ACC112 (cell line): Measurements from ENCODE around the gene GMEB2.
"Not testable (repeated sequence)": the region's sequence is repeated elsewhere in the genome, so short reads cannot be mapped to it uniquely, and the experiment has no call there.

Experiments
- H2AFZ ChIP-seq: fragments of 200-600 bp; sonication (generic); one replicate; pipeline ENCODE4 v1.6.0; 2017; ENCODE audit warnings: antibody characterized with exemption, low read length; ENCODE audit not compliant: unreplicated experiment
- H3K27ac ChIP-seq: fragments of 200-600 bp; sonication (generic); 2 replicates; pipeline ENCODE4 v1.5.1; 2014; ENCODE audit warnings: low read depth, mild to moderate bottlenecking, antibody characterized with exemption, low read length, moderate library complexity
- H3K27me3 ChIP-seq: fragments of 200-600 bp; sonication (generic); 2 replicates; pipeline ENCODE4 v1.6.1; 2014; ENCODE audit warnings: mild to moderate bottlenecking, antibody characterized with exemption, low read length, moderate library complexity, mixed read lengths; ENCODE audit not compliant: insufficient read depth
- H3K36me3 ChIP-seq: fragments of 200-600 bp; sonication (generic); 2 replicates; pipeline ENCODE4 v1.6.1; 2016; ENCODE audit warnings: mild to moderate bottlenecking, antibody characterized with exemption, low read length, moderate library complexity, mixed read lengths; ENCODE audit not compliant: insufficient read depth
- H3K4me1 ChIP-seq: fragments of 200-600 bp; sonication (generic); one replicate; pipeline ENCODE4 v1.6.1; 2016; ENCODE audit warnings: low read length, mixed read lengths; ENCODE audit not compliant: insufficient read depth, unreplicated experiment, control insufficient read depth
- H3K4me3 ChIP-seq: fragments of 200-600 bp; sonication (generic); 2 replicates; pipeline ENCODE4 v1.5.1; 2014; ENCODE audit warnings: mild to moderate bottlenecking, low read depth, low read length
- H3K79me2 ChIP-seq: fragments of 200-600 bp; sonication (generic); one replicate; pipeline ENCODE4 v1.6.0; 2016; ENCODE audit warnings: low read length; ENCODE audit not compliant: control insufficient read depth, unreplicated experiment, insufficient read depth

GMEB2 gene

DNA sequence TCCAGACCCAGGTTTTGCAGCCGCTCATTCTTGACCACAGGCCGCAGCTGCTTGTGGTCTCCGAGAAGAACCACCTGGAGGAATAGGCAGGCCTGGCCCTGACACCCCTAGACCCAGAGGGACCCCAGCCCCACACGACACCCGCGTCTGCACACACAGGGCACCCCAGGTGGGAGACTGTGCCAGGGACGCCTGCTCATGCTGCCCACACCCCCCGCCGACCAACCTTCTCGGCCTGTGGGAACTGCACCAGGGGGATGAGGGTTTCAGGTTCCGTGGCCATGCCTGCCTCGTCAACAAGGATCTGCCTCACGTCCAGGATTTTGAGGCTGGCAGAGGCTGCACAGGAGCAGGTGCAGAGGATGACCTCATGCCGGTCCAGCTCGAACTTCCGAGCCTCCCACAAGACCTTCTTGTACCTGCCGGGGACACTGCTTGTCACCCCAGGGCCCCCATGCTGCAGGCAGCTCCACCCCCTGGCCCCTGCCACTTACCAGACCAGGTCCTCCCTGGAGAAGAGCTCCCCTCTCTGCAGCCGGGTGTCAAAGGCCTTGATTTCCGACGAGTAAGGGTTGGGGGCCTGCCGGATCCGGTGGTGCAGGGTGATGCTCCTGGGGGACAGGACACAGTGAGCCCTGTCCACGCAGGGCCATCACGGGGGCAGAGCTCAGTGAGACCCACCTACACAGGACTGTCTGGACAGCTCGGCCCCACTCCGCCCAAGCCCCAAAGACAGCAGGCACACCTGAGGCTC is 65.9 kb downstream of the GMEB2 start:
- no peak overlapping the region for H3K4me3 ChIP-seq
- H2AFZ ChIP-seq = no peak overlapping the region
- no peaks in the 10 kb centered on the region for H3K27me3 ChIP-seq
- peaks cover 53% of the 10 kb centered on the region for H3K36me3 ChIP-seq
- no peaks in the 10 kb centered on the region for H3K4me1 ChIP-seq
- H3K79me2 ChIP-seq = no peaks in the 10 kb centered on the region
- no peak overlapping the region for H3K27ac ChIP-seq

DNA sequence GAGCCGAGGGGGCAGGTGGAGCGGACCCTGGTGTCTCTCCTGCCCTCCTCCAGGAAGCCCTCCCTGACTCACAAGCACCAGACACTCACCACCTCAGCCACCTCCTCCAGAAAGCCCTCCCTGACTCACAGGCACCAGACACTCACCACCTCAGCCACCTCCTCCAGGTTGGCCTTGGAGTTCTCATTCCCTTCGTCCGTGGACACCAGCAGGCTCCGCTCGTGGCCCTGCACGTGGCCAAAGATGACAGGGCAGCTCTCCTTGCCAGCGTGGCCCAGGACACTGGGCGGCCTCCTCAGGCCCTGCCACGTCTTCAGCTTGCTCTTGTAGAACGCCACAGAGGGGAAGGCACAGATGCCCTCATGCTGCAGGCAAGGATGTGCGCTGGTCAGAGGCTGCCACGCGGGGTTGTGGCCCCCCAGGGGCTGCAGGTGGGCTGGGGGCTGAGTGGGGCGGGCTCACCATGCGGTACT is 66.5 kb downstream of the GMEB2 start:
- no peaks in the 10 kb centered on the region for H3K79me2 ChIP-seq
- peaks cover 50% of the 10 kb centered on the region for H3K36me3 ChIP-seq
- H2AFZ ChIP-seq = no peak overlapping the region
- no peaks in the 10 kb centered on the region for H3K4me1 ChIP-seq
- H3K27ac ChIP-seq = no peak overlapping the region
- H3K4me3 ChIP-seq = no peak overlapping the region
- no peaks in the 10 kb centered on the region for H3K27me3 ChIP-seq

DNA sequence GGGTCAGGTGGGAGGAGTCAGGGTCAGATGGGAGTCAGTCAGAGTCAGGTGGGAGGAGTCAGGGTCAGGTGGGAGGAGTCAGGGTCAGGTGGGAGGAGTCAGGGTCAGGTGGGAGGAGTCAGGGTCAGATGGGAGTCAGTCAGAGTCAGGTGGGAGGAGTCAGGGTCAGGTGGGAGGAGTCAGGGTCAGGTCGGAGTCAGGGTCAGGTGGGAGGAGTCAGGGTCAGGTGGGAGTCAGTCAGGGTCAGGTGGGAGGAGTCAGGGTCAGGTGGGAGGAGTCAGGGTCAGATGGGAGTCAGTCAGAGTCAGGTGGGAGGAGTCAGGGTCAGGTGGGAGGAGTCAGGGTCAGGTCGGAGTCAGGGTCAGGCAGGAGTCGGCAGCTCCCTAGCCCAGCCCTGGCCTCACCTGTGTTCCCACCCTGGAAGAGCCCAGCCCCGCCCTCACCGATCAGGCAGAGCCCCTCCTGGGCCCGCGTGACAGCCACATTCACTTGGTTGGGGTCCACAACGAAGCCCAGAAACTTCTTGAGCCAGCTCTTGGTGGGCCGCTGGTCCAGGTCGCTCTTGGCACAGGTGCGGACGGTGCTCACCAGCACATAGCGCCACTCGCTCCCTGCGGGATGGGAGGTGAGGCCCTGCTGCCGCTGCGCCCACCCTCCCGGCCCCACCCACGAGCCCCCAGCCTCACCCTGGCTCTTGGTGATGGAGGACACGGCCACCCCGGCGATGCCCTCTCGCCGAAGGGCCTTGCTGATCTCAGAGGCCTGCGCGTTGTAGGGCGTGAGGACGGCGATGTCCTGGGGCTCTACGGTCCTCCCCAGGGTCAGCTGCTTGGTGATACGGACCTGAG is 67.2 kb downstream of the GMEB2 start:
- H3K4me3 ChIP-seq, H3K27me3 ChIP-seq, H3K27ac ChIP-seq, H3K79me2 ChIP-seq, H2AFZ ChIP-seq, H3K4me1 ChIP-seq: not testable (repeated sequence)
- peaks cover 45% of the 10 kb centered on the region for H3K36me3 ChIP-seq

DNA sequence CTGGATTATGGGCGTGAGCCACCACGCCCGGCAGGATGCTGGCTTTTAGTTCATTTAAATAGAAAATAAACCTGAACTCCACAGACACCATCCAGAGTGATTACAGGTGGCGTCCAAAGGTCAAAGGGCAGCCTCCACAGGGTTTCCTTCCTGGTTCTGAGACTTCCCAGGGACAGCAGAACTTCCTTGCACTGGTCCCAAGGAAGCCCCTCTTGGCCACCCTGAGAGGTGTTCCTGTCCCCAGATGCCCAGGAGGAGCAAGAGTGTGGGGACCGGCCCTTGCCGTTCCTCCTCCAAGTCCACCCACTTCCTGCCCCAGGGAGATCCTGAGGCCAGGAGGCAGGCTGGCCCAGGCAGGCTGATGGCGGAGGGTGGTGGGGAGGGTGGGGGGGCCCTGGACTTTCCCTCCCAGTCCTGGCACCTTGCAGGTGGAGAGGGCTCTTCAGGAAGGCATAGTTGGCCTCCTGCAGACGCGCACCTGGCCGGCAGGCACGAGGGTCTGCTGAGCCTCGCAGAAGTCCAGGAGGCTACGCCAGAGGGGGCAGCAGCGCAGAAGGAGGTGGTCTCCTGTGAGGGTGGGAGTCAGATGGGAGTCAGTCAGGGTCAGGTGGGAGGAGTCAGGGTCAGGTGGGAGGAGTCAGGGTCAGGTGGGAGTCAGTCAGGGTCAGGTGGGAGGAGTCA is 68.0 kb downstream of the GMEB2 start:
- H2AFZ ChIP-seq = no peak overlapping the region

DNA sequence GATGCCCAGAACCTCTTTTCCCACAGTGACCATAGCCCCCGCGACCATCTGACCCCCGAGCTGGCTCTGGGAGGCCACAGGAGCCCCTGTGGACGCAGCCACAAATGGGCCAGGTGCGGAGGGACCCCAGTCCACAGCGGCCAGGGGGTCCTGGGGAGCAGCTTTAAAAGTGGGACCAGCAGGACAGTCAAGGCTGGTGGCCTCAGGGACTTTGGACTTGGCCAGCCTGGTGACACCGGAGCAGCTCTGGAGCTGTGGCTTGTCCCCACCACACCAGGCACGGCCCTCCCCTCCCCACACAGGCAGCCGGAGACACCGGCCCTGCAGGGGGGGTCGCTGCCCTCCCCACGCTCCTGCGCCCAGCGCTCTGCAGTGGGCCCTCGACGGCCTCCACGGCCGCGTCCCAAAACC is 69.4 kb downstream of the GMEB2 start:
- Histone ChIP-seq H3K36me3 (peaks cover 27% of the 10 kb centered on the region), H3K79me2 (no peaks in the 10 kb centered on the region), H3K4me3 (no peak overlapping the region), H2AFZ (no peak overlapping the region), H3K27me3 (no peaks in the 10 kb centered on the region), H3K27ac (no peak overlapping the region), H3K4me1 (peaks cover 3% of the 10 kb centered on the region)

More for the DNA sequence above, 68.0 kb downstream of the GMEB2 start:
- H3K79me2 ChIP-seq = no peaks in the 10 kb centered on the region
- no peak overlapping the region for H3K4me3 ChIP-seq
- no peaks in the 10 kb centered on the region for H3K4me1 ChIP-seq
- peaks cover 38% of the 10 kb centered on the region for H3K36me3 ChIP-seq
- H3K27ac ChIP-seq = no peak overlapping the region
- no peaks in the 10 kb centered on the region for H3K27me3 ChIP-seq

DNA sequence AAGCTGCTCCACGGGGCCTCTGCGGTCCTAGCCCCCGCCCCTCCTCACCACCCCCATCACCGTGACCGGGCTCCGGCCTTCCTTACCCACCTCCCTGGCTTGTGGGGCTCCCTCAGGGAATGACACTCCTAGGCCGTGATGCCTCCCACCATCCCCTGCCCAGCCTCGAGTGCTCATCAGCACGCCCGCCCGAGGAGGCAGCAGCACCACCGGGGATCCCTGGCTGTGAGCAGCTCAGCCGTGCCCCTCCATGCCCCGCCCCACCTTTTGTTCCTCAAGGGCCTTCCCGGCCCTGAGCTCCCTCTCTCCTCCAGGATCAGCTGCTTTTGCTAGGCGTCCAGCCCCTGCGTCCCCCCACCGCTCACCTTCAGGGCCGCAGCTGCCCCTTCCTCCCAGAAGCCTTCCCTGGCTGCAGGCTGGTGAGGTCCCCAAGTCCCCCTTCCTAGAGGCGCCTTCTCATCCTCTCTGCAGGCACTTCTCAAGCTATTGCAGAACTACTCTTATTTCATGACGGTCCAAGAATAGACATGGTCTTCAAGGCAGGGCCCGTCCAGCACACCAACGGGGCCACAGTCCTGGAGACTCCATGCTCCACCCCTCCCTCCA is 69.9 kb downstream of the GMEB2 start:
- H3K27ac ChIP-seq = no peak overlapping the region
- H3K4me3 ChIP-seq = no peak overlapping the region
- H3K79me2 ChIP-seq = no peaks in the 10 kb centered on the region
- peaks cover 3% of the 10 kb centered on the region for H3K4me1 ChIP-seq
- H3K36me3 ChIP-seq = peaks cover 24% of the 10 kb centered on the region
- no peaks in the 10 kb centered on the region for H3K27me3 ChIP-seq
- no peak overlapping the region for H2AFZ ChIP-seq

DNA sequence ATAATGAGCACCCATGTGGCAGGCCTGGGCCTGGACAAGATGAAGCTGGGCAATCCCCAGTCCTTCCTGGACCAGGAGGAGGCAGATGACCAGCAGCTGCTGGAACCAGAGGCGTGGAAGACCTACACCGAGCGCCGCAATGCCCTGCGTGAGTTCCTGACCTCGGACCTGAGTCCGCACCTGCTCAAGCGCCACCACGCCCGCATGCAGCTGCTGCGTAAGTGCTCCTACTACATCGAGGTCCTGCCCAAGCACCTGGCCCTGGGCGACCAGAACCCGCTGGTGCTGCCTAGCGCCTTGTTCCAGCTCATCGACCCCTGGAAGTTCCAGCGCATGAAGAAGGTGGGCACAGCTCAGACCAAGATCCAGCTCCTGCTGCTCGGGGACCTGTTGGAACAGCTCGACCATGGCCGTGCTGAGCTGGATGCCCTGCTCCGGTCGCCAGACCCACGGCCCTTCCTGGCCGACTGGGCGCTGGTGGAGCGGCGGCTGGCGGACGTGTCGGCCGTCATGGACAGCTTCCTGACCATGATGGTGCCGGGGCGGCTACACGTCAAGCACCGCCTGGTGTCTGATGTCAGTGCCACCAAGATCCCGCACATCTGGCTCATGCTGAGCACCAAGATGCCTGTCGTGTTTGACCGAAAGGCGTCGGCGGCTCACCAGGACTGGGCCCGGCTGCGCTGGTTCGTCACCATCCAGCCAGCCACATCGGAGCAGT is 71.1 kb downstream of the GMEB2 start:
- H3K27me3 ChIP-seq = no peaks in the 10 kb centered on the region
- H3K4me1 ChIP-seq = peaks cover 3% of the 10 kb centered on the region

DNA sequence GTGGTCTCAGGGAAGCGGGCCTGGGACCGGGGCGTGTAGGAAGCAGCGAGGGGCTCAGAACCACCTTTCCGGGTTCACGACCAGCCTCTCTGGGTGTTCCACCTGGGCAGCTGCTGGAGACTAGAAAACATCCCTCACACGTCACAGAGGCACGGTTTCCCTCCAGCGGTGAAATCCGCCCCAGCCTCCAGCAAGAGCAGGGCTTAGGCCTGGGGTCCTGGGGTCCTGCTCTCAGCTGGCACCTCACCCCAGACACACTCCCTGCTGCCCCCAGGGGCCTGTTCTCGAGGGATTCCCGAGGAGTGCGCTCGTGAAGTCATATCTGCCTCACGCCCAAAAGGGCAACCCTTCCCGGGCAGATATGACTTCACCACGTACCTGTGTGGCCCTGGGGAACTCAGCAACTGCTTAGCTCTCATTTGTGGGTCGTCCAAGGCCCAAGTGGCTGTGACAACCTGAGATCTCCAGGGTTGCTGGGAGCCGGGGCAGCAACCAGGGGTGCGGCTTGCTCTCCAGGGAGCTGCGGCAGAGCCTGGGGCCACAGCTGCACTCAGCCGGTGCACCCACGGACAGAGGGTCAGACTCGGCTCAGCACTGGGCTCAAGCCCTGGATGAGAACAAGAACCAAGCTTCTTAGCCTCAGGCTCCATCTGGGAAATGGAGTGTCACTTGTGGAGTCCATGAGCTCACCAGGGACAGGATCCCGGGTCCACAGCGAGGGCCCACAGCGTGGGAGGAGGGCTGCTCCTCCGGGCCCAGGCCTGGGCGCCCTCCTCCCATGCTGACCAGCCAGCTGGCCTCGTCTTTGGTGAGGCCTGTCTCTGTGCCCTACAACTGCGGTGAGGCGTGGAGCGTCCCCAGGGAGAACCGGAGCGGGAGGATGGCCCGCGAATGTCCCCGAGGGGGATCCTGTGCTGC is 72.3 kb downstream of the GMEB2 start:
- peak overlapping the region; percentile 70 for H3K4me3 ChIP-seq
- H3K27ac ChIP-seq = no peak overlapping the region
- no peak overlapping the region for H2AFZ ChIP-seq
- H3K27me3 ChIP-seq = no peaks in the 10 kb centered on the region
- peaks cover 5% of the 10 kb centered on the region; the same call in 1 of the 2 replicates for H3K36me3 ChIP-seq
- H3K79me2 ChIP-seq = no peaks in the 10 kb centered on the region
- H3K4me1 ChIP-seq = peaks cover 3% of the 10 kb centered on the region

More for the DNA sequence above, 71.1 kb downstream of the GMEB2 start:
- Histone ChIP-seq H3K36me3 (peaks cover 17% of the 10 kb centered on the region), H3K79me2 (no peaks in the 10 kb centered on the region), H3K27ac (no peak overlapping the region), H3K4me3 (no peak overlapping the region), H2AFZ (no peak overlapping the region)

DNA sequence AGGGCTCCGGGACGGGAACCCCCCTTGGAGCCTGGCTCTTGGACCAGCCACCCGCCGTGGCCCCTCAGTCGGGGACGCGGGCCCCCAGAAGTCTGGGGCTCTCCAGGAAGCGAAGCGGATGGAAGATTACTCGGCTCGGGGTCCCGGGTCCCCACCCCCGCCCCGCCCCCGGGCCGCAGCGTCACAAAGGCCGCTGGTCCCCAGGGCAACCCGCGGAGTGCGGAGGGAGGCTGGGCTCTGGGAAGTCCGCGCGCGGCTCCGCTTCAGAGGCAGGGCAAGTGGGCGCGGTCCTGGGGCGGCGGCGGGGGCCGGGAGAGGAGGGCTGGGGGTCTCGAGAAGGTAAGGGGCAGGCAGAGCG is 73.0 kb downstream of the GMEB2 start, which contains the start of gene FNDC11:
TSS of gene FNDC11 (plus strand) at position 227 of the 358 bp plus-strand sequence. CDS start 1,505 bp downstream, outside the sequence.
- H3K36me3 ChIP-seq = peaks cover 5% of the 10 kb centered on the region; the same call in 1 of the 2 replicates
- no peak within 1 kb of the TSS for H2AFZ ChIP-seq
- H3K27ac ChIP-seq = no peak within 1 kb of the TSS
- peaks cover 3% of the 10 kb centered on the region for H3K4me1 ChIP-seq
- H3K79me2 ChIP-seq = no peaks in the 10 kb centered on the region
- H3K27me3 ChIP-seq = no peaks in the 10 kb centered on the region
- H3K4me3 ChIP-seq = peak within 1 kb of the TSS; percentile 70
